Measurements from ENCODE around the gene NSD2.
A peak's percentile ranks its signal among the peaks of the same experiment; 100 is the strongest.

Gene NSD2

DNA sequence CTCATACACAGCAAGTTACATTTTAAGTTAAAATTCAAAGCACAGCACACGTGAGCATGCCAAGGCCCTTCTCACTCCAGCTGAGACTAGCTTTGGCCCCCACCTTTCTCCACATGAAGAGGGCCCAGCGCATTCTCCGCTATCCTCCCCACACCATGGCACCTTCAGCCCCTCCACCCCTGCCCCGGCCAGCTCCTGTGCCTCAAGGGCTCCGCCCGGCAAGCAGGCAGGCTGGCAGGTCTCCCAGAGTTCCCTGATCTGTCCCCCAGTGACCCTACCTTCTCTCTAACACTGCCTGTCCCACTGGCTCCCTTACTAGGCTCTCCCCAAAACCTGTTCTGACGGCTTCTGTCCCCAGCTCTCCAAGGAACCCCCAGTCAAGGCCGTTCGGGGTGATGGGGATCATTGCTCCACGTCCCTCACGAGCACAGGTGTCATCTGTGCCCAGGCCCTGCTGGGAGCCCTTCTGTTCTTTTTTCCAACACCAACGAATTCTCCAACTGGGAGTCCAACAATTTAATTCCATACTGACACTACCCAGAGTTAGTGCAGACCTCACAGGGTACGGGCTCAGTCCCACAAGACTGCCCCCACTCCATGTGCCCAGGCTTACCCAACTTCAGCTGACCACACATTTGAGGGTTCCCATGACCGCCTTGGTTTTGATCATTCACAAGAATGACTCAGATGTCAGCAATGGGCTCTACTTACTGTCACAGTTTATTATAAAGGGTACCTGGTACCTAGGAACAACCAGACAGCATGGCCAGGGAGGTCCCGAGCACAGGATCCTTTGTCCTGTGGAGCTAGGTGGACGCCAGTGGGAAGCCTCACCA lies 19.4 kb upstream of the NSD2 start:
- DNase-seq (ENCODE audit: low read depth) = no peak
- TF ChIP-seq, protein P1, sequence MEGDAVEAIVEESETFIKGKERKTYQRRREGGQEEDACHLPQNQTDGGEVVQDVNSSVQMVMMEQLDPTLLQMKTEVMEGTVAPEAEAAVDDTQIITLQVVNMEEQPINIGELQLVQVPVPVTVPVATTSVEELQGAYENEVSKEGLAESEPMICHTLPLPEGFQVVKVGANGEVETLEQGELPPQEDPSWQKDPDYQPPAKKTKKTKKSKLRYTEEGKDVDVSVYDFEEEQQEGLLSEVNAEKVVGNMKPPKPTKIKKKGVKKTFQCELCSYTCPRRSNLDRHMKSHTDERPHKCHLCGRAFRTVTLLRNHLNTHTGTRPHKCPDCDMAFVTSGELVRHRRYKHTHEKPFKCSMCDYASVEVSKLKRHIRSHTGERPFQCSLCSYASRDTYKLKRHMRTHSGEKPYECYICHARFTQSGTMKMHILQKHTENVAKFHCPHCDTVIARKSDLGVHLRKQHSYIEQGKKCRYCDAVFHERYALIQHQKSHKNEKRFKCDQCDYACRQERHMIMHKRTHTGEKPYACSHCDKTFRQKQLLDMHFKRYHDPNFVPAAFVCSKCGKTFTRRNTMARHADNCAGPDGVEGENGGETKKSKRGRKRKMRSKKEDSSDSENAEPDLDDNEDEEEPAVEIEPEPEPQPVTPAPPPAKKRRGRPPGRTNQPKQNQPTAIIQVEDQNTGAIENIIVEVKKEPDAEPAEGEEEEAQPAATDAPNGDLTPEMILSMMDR (IDR thresholded peaks at IDR 0.05; ENCODE audit: low read depth, low read length, missing control alignments) = no peak
- no peak overlapping the region for H3K4me3 ChIP-seq (ENCODE audit: low read depth, low read length)

DNA sequence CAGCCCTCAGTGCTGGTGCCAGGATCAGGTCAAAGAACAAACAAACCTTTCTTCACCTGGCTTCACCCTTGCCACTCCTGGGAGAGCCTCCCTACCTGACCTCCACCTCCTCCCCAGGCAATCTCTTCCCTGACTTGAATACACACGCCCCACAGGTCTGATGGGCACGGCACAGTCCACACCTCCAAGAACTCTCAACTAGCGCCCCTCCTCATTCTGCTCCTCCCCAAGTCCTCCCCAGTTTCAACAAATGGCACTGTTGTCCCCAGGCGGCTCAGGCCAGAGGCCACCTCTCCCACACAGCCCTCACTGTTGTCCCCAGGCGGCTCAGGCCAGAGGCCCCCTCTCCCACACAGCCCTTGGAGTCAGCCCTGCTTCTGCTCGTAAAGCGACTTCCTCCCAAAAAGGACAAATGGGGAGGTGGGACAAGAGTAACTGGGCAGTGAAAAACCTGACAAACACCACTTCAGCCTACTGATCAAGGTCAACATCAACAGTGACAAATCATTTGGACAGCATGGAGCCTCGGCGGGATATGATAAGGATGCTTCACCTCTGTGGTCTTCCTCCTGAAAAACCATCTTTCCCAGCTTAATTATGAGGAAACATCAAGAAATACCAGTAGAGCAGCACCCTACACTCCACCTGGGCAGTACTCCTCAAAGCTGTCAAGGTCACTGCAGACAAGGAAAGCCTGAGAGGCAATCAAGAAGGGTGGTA lies 18.1 kb upstream of the NSD2 start:
- no peak overlapping the region for H3K4me3 ChIP-seq (ENCODE audit: low read depth, low read length)

DNA sequence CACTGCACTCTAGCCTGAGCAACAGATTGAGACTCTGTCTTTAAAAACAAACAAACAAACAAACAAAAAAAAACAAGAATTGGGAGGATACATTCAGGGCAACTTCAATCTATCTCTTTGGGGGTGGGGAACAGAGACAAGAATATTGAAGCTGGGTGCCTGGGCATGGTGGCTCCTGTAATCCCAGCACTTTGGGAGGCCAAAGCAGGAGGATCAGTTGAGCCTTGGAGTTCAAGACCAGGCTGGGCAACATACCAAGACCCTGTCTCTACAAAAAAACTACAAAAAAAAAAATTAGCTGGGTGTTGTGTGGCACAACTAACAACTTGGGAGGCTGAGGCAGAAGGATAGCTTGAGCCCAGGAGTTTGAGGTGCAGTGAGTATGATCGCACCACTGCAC lies 16.4 kb upstream of the NSD2 start:
- TF ChIP-seq, protein P1 (IDR thresholded peaks at IDR 0.05; ENCODE audit: low read depth, low read length, missing control alignments) = no peak
- H3K4me3 ChIP-seq (ENCODE audit: low read depth, low read length) = peak overlapping the region; percentile 94
- DNase-seq (ENCODE audit: low read depth) = no peak

More for the DNA sequence above, 18.1 kb upstream of the NSD2 start:
- TF ChIP-seq, protein P1 (IDR thresholded peaks at IDR 0.05; ENCODE audit: low read depth, low read length, missing control alignments) = no peak
- DNase-seq (ENCODE audit: low read depth) = no peak

DNA sequence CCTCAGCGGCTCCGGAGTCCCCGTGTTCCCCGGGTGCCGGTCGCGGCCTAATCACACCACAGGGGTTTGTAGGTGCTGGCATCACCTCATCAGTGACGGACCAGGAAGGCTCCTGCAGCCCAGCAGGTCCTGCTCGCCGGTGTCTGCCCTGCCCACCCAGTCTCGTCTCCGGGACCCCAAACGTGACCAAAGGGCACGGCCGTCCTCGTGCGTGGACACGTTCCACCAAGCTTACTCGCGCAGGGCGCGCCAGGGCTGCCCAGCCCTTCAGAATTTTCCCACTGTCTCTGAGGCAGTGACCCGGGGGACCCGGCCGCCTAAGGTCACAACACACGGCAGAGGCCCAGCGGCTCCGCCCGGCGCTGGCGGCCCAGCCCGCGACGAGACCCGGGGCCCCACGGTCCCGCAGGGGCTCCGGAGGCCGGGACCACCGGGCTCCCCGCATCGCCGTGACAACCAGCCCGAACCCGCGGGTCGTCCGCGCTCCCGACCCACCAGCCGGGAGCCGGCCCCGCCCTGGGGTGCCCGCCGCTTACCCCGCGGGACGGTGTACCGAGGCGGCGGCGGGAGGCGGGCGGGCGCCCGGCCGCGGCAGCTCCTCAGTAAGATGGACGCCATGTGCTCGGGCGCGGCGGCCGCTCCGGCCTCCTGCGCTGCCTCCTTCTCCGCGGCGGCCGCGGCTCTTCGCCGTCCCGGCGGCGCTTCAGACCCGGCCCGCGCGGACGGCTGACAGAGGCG lies 15.7 kb upstream of the NSD2 start:
- peak overlapping the region; percentile 94 for H3K4me3 ChIP-seq (ENCODE audit: low read depth, low read length)
- TF ChIP-seq, protein P1 (IDR thresholded peaks at IDR 0.05; ENCODE audit: low read depth, low read length, missing control alignments) = no peak
- no peak for DNase-seq (ENCODE audit: low read depth)

DNA sequence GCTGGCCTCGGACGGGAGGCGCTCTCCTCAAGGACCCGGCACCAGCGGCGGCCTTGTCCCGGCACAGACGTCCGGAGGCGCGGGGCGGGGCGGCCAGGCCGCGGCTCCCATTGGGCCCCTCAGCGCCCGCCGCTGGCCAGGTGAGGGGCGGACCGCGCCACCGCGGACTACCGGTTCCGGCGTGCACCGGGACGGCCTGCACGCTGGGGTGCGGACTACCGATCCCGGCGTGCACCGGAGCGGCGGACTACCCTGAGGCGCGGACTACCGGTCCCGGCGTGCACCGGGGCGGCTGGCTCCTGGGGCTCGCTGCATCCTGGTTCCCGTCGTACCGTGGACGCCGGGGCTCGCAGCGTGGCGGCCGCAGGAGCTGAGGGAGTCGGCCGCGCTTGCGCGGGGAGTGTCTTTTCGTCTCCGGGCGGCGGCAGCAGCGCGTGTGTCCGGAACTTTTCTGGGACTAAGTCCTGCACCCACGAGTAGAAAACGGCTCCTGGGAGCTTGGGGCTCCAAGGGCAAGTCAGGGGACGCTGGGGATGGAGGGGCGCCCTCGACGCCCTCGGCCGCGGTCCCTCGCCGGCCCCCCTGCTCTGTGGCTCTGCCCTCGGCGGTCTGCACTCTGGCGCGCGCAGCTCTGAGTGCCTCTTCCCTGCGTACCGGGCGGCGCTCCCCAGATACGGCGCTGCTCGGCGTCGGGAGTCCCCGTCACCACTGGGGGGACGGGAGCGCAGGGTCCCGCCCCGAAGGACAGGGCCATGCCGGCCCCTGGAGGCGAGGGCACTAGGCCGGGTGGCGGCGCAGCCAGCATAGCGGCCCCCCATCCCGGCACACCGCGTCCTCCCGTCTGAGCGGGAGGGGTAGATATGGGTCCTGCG lies 14.9 kb upstream of the NSD2 start, which contains the start of gene LETM1:
Gene LETM1 (minus strand): TSS at position 86 of the 872 bp plus-strand sequence. CDS start 206 bp downstream, outside the sequence.
- DNase-seq (ENCODE audit: low read depth) = peak; percentile 80
- peak within 1 kb of the TSS; percentile 94 for H3K4me3 ChIP-seq (ENCODE audit: low read depth, low read length)
- TF ChIP-seq, protein P1 (IDR thresholded peaks at IDR 0.05; ENCODE audit: low read depth, low read length, missing control alignments) = peak; percentile 15

Measured in GM12864 (cell line).